ENCODE results near the gene DNPEP.

The DNPEP gene

DNA sequence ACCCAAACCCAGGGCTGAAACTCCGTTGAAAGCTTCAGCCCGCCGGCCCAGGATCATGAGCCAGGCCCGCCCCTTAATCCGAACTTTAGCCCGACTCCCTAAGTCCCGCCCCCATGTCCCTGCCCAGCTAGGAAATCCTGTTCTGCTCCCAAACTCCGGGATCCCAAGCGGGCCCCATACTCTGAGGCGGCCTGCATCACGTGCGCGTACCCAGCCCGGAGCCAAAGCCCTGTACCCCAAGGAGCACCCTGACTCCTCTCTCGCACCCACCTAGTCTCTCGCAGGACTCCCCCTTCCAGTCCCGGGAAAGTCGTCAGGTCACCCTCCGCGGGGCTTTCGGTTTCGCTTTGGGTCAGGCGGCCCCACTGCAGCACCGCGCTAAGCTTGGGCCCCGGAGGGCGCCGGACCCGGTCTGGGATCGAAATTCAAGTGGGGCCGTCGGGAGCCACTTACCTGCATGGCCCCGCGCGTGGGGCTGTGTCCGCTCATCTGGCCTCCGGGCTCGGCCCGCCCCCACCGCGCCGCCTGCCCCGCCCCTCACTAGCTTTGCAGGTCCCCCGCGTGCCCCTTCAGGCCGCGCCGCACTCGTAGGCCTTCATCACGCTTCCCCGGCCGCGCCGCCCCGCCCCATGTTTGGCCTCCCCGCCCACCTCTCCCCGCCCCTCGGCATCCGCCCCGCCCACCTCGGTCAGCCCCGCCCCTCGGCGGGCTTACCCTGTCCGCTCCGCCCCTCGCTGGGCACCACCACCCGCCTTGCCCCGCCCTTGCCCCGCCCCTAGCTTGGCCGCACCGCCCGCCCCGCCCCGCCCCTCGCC is at the start of gene DNPEP:
TSS of gene DNPEP (minus strand) at position 607 of the 815 bp plus-strand sequence. CDS start at position 489, 118 bp downstream.
- DNase-seq, result no peak

DNA sequence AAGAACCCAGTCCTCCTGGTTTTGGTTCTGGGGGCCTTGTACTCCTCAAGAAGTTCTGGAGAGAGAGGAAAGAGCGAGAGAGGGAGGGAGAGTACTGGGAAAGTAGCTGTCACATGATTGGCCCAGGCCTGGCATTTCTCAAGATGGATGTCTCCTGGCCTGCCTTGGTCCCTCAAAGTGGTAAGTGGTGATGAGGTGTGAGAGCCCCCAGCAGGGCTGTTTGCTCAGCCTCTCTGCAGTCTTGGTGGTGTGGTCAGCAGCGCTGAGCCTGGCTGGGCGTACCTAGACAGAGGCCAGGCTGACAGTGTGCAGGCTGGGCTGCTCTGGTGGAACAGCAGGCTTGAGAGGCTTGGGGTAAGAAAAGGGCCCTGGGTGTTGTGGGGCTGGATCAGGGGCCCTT is 49.4 kb upstream of the DNPEP start:
- DNase-seq, result no peak

DNA sequence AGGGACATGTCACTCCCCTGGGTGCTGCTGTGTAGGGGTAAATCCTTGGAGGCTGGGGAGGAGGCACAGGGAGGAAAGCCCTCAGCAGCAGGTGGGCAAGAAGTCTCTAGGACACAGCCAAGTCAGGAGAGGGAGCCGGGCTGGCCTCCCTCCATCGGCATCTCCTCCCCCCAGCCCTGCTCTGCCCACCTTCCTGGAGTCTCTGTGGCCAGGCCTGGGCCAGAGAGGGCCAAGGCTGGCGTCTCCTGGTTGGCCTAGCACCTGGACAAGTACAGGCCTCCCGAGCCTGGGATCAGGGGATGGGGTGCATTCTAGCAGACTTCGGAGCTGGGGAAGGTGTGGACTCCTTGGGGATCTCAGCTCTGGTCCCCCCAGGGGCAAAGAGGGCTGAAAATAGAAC is 48.8 kb upstream of the DNPEP start:
- no peak for DNase-seq

DNA sequence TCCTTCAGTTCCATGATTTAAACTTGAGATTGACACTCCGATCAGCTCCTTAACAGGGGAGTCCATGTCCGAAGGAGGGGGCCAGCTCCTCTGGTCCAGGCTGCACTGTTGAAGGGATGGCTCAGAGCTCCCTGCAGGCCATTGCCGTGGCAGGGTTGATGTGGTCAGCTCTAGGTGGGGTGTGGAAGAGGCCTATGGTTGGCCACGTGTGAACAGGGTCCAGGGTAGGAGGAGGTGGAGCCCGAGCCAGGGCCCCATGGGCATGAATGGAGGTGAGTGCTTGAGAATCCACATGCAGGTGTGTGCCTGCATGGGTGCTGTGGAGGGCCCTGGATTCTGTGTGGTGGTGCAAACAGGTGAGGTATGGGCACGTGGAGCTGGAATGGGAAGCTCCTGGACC is 48.0 kb upstream of the DNPEP start:
- DNase-seq, result no peak

DNA sequence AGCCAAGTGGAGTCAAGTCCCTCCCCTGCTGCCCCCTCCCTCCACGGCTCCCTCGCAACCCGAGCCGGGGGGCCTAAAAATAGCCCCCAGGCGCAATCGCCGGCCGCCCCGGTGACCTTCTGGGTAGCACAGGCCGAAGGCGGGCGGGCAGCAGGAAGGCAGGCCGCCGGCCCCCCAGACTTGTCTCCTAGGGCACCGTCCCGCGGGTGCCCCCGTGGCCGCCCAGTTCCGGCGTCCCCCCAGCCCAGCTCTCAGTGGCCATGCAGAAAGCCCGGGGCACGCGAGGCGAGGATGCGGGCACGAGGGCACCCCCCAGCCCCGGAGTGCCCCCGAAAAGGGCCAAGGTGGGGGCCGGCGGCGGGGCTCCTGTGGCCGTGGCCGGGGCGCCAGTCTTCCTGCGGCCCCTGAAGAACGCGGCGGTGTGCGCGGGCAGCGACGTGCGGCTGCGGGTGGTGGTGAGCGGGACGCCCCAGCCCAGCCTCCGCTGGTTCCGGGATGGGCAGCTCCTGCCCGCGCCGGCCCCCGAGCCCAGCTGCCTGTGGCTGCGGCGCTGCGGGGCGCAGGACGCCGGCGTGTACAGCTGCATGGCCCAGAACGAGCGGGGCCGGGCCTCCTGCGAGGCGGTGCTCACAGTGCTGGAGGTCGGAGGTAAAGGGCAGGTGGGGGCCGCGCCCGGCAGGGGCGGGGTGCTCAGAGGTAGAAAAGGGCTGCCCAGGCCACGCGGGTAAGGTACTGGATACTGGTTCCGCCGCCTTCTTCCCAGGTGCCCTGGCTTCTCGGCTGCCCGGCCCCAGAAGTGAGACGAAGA is 47.2 kb upstream of the DNPEP start, which contains the start of gene SPEG:
TSS of gene SPEG (plus strand) at position 126 of the 808 bp plus-strand sequence. CDS start at position 261, 135 bp downstream.
- DNase-seq, result no peak

DNA sequence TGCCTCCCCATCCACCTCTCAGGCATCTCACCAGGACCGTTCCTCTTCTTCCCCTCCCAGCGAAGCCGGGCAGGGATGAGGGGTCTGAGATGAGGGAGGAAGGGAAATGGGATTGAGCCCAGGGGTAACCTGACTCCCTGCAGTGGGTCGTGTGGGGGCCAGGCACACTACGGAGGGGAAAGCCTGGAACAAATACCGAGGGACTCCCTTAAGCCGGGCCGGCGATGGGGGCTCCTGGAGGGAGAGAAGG is 46.7 kb upstream of the DNPEP start:
- DNase-seq, result no peak

DNA sequence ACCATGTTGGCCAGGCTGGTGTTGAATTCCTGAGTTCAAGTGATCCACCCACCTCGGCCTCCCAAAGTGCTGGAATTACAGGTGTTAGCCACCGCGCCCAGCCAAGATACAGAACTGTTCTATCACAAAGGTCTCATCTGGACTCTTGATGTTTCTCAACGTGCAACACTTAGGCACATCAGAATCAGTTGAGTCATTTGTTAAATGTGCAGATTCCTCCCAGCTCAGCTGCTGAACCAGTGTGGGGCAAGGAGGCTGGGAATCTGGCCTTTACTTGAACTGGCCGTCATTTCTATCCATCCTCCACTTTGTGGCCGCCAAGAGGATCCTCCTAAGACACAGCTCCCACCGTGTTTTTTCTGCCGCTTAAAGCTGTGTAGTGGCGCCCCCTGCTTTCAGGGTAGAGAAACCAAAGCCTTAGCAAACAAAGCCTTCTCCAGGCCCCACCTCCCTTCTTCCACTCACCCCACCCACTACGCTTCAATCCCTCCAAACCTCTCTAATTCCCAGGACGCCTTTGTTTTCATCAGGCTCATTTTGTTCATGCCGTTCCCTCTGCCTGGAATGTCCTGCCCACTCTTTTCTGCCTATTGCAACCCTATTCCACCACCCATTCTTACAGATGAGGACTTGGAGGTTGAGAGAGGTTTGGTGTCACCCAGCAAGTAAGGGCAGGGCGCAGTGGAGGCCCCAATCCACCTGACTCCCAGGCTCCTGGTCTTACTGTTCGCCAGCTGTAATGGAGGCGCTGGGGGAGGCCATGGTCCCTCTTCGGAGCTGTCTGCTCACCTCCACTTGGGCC is 46.2 kb upstream of the DNPEP start:
- no peak for DNase-seq

DNA sequence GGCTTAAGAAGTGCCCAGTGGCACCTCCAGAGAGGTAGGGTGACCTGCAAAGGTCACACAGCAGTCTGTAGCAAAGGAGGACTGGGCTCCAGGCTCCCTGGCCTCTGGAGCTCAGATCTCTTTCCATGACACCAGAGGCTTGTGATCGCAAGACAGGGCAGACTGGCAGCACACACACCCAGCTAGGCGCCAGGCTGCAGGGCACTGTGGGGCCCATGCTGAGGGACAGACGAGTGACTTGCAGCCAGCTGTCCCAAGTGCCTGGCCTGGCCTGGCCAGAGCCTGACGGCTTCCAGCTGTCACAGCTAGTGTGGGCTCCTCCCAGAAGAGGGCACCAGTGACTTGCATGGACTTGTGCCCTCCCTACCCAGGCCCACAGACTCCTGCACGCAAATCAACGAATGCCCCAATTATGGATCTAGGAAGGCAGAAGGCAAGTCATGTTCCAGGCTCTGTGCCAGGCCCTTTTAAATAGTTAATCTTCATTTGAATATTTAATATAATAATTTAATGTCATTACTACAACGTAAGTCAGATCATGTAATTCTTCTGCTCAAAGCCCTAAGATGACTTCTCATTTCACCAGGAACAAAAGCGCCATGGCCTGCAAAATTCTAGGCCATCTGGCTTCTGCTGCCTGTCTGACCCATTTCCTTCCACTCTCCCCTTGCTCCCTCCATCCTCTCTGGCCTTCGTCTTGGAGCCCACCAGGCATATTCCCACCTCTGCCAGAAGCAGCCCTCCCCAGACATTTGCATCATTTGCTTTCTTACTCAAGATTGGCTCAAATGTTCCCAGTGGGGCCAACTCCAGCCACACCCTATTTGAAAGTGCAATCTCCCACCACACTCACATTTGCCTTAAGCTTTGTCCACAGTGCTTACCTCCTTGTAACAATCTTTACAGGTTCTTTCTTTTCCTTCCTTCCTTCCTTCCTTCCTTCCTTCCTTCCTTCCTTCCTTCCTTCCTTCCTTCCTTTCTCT is 43.2 kb upstream of the DNPEP start:
- no peak for DNase-seq

DNA sequence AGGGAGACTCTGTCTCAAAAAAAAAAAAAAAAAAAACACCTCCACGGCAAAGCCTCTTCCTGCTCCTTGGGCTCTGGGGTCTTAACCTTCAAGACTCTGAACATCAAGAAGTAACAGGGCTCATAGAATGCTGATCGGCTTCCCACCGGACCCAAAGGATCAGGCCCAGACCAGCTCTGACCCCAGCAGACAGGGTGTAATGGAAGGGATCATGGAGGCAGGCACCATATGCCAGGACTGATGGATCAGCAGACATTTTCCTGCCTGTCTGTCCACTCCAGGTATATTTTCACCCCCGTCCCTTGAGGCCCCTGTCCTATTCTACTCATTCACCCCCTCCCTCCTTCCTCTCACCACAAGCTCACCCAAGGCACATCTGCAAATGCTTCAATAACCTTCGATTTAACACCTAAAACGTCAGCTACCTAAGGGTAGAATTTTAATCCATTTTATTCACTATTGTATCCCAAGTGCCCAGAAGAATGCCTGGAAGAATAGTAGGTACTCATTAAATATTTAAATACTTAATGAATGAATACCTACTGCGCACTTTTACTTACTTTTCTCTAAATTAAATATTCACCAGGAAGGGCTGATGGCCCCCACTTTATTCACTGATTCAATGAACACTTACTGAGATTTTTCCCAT is 42.4 kb upstream of the DNPEP start:
- no peak for DNase-seq

DNA sequence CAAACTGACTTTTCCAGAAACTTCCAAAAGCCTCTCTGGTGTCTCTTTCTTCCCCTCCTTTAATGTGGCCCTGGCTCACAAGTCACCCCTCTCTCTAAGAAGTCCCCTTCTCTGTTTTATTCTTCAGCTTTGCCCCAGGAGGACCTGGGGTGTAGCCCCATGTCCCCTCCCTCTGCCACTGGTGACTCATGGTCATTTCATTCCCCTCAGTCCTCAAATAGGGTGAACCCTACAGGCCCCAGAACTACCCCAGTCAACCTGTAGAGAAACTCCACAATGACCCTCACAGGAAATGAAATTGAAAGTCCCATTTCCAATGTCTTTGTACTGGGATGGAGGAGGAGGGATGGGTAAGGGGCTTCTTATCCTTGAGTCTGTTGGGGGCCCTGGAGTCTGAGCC is 40.8 kb upstream of the DNPEP start:
- DNase-seq, result no peak

DNA sequence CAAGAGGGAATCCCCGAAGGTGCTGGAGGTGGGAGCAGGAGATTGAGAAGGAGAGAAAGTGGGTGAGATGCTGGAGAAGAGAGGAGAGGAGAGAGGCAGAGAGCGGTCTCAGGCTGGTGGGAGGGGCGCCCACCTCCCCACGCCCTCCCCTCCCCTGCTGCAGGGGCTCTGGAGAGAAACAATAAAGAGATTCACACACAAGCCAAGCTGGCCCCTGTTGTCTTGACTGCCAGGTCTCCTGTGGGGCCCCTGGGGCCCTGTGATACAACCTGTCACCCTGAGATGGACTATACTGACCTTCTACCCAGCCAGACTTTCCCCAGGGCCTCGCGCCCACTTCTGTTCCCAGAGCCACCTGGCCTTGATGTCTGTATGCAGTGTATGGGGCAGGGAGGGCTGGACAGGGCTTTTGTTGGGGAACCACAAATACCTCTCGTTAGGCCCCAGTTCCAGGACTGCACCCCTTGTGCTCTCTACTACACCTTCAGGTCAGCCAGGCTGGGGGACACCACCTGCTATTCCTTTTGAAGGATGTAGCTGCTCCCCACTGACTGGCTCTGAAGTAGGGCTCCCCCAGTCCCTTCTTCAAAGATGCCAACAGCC is 38.9 kb upstream of the DNPEP start:
- no peak for DNase-seq

DNA sequence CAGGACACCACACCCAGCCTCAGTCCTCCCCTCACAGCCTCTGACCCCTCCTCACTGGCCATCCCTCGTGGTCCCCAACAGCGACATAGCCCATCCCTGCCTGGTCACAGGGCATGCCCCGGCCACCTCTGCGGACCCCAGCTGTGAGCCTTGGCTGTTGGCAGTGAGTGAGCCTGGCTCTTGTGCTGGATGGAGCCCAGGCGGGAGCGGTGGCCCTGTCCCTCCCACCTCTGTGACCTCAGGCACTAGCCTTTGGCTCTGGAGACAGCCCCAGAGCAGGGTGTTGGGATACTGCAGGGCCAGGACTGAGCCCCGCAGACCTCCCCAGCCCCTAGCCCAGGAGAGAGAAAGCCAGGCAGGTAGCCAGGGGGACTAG is 38.3 kb upstream of the DNPEP start:
- no peak for DNase-seq

DNA sequence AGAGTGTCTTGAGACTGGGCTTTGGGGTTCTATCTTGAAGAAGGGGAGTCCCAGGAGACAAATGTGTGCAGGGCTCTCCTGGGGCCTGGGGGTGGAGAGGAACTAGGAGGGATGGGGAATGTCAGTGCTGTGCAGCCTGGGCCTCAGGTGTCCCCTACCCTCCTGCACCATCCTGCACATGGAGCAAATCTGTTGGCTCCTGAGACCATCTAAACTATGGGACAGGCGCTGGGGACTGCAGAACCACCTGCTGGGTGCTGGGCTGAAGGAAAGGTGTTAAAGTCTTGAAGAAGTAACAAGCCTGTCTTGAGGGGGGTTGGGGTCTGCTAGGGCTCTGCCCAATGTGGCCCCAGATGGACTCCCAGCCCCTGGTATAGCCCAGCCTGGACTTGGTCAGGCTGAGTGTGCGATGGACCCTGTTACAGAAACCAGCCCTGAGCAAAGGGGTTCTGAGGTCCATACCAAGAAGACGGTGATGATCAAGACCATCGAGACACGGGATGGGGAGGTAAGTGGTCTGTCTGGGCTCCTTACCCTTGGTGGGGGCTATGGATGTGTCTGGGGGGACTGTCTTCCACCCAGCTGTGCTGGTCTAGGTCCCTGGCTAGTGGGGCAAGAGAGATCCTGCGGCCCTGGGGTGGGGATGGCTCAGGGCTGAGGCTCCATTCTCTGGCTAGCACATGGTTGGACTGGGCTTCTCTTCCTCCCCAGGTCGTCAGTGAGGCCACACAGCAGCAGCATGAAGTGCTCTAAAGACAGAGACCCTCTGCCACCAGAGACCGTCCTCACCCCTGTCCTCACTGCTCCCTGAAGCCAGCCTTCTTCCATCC is 37.7 kb upstream of the DNPEP start:
- no peak for DNase-seq

DNA sequence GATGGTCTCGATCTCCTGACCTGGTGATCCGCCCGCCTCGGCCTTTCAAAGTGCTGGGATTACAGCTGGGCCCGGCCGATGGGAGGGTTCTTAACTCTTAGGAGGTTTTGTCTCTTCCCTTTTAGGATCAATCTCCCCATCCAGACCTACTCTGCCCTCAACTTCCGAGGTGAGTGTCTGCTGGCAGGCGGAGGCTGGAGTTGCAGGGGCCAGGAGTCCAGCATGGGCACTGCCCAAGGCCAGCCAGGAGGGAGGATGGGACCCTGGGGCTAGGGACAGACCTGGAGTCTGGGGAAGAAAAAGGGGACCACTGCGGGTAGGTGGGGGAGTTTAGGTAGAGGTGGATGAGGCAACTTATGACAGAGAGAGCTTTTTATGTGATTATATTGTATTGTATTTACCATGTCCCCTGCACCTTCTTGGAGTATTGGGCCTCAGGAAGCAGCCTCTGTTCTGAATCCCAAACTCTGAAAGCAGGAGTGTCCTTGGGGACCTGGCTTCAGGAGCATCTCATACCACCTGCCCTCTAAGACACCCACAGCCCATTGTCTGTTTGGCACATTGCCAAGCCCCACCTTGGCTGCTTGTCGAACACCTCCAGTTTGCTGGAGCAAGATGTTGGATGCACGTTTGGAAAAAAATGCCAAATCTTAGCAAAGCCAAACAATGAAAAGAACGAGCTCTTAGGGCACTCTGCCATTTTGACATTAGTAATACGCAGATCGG is 36.1 kb upstream of the DNPEP start:
- no peak for DNase-seq

DNA sequence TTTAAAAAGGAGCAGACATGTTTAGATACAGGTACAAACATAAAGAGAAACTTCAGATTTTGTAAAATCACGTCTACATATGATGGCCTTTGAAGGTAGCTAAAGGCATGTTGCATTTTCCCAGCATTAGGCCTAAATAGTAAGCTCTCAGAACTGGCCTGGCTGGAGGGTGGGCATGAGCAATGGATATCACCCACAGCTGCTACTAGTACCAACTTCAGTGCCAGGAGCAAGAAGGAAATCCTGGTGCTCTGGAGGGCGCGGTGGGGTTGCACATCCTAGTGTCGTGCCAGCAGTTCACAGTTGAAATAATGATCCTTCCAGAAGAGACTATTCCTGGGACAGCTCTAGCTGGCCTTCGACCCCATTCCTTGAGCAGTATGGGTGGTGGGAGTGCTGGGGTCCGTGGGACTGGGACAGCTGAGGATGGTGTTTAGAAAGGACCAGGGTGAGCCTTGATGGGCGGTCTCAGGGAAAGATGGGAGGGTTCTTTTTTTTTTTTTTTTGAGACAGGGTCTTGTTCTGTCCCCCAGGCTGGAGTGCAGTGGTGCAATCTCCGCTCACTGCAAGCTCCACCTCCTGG is 35.3 kb upstream of the DNPEP start:
- DNase-seq, result no peak

DNA sequence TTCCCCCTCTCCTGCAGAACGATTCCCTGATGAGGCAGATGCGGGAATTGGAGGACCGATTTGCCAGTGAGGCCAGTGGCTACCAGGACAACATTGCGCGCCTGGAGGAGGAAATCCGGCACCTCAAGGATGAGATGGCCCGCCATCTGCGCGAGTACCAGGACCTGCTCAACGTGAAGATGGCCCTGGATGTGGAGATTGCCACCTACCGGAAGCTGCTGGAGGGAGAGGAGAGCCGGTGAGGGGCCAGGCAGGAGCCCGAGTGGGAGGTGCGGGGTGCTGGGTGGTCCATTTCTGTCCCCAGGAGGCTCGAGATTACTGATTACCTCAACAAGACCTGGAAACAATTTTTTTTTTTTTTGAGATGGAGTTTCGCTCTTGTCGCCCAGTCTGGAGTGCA is 33.6 kb upstream of the DNPEP start:
- DNase-seq, result no peak

DNA sequence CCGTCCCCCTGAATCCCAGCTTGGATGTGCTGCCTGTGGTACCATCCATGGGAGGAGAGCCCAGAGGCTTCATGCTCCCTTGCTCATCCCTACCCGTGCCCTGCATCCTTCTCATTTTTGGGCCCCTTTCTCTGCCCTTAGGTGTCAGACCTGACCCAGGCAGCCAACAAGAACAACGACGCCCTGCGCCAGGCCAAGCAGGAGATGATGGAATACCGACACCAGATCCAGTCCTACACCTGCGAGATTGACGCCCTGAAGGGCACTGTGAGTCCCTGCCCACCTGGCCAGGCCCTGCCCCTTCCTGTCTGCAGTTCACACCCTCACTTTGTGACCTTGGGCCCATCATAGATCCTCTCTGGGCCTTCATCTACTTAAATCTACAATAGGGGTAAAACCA is 33.0 kb upstream of the DNPEP start:
- no peak for DNase-seq

DNA sequence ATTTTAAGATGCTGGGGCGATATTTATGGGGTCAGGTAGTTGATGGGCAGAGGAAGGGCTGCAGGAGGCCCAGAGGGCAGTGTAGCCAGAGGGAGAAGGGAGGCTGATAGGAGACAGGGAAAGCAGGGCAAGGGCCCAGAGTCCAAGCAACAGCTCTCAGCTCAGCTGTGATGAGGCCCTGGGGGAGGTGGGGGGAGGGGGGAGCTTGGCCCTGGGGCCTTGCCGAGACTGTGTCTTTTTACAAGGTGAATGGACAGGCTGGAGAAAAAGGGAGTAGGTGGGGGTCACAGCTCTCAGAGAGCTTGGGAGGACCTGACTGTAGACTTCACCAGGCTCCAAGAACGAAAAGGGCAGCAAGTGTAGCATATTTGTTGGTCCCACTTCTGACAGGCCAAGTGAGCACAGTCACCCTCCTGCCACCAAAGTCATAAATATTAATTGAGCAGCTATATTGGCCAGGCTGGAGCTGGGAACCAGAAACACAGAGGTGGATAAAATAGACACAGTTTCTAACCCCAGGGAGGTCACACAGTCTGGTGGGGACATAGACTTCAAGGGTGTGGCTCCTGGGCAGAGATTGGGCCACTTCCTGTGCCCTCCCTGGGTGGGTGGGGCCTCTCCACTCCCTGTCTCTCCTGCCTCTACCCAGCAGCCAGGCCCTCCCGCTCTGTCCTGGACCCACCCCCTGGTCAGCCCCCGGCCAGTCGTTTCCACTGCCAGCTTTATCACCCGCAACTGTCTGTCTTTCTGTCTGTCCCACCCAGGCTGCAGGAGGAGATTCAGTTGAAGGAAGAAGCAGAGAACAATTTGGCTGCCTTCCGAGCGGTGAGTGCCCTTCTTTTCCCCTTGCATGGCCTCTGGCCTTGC is 31.9 kb upstream of the DNPEP start:
- no peak for DNase-seq

DNA sequence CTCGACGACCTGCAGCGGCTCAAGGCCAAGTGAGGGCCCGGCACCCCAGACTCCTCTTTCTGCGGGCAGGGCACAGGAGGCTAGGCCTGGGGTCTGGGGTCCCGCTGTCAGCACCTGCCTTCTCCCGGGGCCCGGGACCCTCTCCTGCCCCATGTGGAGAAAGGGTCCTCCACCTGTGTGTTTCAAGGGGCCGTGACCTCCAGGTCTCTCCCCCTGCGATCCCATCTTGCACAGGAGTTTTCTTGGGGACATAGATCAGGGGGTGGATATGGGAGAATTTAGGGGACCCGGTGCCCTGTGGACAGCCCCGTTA is 31.3 kb upstream of the DNPEP start:
- DNase-seq, result no peak

All from SHP77 treated with DMSO at 0.1 percent for 48 hours (cell line).